DMS153 (cell line): ENCODE measurements around the gene COL4A2.

Experiments
- DNase-seq: peaks from one replicate; lab custom pipeline; 2025; lab: John Stamatoyannopoulos, UW

COL4A2 gene

DNA sequence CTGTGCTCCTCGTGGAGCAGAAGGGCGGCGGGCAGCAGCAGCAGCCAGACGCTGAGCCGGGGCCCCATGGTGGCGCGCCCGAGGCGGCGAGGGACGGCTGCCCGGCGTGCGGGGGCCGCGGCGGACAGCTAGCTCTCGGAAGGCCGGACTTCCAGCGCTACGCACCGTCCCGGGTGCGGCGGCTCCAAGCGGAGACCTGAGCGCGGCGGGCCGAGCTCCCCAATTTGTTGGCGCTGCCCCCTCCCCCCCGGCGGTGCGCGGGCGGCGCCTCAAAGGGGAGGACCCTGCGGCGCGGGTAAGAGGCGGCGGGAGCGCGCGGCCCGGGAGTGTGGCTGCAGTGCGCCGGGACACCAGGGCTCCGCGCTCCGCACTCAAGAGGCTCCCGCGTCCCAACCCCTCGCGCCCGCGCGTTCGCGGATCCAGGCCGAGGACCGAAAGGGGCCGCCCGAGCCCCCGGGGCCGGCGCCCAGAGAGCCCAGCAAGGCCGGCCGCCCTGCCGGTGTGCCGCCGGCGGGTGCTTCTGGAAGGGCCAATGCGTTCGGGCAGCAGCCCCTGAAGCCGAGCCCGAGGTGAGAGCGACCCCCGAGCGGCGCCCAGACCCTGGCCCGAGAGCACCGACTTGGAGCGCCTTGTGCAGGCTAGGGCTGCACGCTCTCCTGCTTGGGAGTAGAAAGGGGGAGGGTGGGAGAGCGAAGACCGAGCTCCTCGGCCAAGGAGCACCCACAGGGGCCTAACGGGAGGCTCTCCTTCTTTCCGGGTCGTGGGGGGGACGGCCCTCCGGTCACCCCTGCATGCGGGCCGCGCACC is at the start of gene COL4A2, which contains the start of gene COL4A1:
Gene COL4A2 (plus strand): TSS at position 325 of the 807 bp plus-strand sequence. CDS start 620 bp downstream, outside the sequence.
Gene COL4A1 (minus strand): TSS at position 198 of the 807 bp plus-strand sequence. CDS start 130 bp downstream, at position 68.
- no peak for DNase-seq

DNA sequence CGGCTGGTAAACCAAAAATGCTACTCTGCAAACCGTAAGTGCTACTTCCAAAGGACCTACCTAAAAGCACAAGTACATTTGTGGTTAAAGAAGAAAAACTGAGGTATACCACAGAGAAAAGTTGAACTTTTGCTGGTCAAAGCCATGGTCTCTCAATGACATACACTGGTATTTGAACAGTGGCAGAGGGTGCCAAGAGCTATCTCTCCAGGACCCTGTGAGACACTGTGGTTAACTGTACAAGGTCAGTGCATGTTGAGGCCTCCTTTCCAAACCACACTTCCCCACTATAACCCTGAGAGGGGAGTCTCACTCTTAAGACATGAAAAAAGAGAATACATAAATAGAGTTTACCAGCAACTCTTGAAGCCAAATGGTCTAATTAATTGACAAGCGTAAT is 49.7 kb upstream of the COL4A2 start:
- no peak for DNase-seq

DNA sequence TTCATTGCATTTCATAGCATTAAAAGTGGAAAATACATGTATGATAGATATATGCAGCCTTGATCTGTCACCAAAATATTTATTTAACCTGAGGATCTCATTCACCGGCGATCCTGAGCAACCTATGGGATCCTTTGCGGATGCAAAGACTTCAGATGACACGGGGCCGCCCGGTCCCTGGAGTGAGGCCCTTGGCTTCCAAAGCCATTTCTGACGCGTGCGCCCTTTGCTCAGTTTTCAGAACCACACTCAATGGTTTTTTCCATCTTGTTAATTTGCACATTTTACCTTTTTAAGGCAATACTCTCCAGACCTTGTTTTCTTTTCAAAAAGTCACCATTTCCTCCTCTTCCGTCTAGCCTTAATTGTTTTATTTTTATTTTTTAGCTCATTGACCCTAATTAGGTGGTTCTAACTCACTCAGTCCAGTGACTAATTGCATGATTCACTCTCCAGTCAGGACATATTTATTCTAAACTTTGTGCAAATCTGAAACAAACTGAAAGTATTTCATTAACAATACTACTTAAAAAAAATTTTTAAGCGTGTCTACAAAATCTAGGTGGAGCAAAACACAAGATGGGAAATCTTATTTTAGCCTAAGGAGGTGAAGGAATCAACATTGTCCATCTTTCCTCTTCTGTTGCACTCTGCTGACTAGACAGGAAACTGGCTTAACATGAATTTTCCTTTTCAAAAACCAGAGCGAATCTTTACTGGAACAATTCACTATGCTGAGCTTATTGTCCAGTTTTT is 48.0 kb upstream of the COL4A2 start:
- no peak for DNase-seq

DNA sequence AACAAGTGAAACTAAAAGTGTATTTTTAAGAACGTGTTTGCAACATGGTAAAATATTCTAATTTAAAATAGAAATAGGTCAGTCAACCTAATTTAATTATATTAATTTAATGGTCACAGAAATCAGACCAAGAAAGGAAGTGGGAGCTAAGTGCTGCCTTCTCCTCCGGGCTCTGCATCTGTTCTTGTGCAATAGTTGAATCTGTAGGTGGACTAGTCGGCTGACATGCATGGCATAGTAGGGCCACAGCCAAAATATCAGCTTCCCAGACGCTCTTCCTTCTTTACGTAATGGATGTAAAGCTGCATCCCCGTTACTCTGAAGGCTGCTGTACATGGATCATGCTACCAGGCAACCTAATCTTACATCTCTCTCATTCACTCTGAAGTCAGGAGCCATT is 47.4 kb upstream of the COL4A2 start:
- no peak for DNase-seq

DNA sequence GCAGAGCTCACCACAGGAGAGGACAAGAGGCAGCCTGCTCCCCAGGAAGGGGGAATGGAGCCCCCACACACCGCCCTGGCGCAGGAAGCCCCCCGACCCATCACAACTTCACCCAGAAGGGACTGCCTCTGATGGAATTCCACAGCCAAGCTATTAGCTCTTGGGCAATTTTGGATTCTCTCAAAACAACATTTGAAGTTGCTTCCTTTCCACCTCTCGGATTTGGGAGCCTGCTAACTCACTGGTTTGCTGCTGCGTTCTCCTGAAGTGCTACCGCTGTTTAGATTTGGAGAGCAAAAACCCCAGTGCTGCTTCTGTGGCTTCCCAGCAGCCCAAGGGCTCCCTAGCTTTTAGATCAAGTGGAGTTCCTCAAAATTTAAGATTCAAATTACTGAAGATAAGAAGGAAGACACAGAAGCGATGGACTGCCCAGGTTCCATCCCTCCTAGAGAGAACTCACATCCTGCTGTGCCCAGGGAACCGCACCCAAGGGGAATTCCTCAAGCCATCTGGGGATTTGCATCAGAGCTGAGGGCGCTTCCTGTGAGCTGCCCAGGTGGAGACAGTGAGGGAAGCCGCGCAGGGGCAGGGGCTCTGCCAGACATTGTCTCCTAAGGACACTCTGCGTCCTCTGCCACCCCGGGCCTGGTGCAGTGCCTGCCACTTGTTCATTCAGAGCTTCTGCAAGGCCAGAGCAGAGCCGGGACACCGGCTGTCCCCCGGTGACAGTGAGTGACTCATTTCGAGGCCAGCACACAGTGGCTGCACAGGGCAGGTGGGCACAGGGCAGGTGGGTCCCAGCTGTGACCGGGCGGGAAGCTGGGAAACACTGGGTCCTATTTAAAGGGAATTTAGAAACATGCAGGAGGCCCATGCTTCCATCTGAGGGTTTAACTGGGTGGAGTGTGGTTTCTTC is 45.7 kb upstream of the COL4A2 start:
- no peak for DNase-seq

DNA sequence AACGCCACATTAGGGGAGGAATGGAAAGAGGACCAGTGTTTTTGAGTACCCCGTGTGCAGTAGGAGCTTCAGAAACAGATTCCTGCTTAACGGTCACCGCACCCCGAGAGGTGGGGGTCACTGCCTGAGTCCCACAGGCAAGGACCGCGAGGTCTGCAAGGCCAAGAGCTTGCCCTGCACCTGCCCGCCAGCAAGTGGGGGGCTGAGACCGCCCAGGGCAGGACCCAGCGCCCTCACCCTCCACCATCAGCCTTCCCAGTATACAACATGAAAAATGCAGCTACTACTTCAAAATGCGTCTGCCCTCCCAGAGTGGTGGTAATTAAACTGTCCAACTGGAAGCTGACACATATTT is 45.0 kb upstream of the COL4A2 start:
- no peak for DNase-seq

DNA sequence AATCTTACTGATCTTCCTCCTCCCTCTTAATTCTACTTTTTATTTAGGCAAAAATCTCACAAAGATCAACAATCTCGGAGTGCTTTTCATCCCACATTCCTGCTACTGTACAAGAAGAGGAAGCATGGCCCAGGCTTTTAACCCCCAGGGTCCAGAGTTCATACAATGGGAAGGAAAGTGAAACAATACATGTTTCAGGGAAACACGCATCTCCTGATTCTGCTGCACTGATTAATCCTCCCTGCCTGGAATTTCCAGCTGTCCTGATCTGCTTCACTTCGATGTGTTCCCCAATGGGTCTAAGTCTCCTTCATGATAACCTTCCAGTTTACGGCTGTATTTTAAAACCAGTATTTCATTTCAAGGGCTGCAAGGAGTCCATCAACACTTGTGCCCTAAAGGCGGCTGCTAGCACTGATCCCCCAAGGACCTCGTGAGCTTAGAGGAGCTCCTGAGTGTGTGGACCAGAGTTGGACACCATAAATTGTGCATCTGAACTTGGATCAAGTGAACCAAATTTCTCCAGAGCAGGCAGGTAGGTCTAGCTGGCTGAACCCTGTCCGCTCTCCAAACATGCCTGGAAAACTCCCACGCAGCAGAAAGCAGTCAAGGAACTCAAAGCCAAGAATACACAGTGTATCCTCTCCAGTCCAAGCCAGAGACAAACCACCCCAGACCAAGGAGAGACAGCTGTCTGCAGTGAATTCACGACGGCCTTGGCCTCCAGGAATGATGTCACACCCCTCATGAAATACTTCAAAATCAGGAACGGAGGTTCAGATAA is 44.4 kb upstream of the COL4A2 start:
- DNase-seq, result no peak

DNA sequence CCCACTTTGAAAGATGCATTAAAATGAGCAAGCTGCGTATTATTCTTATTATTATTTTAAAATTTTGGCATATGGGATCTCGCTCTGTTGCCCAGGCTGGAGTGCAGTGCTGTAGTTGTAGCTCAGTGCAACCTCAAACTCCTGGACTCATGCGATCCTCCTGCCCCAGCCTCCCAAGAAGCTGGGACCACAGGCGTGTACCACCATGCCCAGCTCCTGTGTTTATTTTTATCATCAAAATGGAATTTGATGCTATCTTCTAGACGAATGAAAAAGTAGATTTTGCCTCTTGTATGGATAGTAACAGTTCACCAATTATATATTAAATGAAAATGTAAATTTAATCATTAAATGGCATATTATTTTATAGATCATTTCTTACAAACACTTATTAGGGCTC is 43.7 kb upstream of the COL4A2 start:
- no peak for DNase-seq

DNA sequence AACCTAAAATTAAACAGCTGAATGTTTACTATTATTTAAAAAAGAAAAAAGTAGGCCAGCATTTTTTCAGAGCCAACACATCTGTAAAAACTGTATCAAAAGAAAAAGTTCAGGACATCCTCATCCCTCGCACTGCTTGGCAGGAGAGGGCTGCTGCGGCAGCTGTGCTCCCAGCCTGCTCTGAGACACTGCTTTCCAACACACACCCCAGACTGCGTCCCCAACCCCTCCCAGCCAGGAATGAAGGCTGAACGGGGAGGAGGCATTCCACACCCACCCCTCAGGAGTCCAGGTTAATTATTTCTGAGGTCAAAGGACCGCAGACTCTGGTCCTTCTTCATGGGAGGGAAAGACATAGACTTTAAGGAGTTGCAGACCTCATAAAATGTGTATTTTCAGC is 43.2 kb upstream of the COL4A2 start:
- DNase-seq, result no peak

DNA sequence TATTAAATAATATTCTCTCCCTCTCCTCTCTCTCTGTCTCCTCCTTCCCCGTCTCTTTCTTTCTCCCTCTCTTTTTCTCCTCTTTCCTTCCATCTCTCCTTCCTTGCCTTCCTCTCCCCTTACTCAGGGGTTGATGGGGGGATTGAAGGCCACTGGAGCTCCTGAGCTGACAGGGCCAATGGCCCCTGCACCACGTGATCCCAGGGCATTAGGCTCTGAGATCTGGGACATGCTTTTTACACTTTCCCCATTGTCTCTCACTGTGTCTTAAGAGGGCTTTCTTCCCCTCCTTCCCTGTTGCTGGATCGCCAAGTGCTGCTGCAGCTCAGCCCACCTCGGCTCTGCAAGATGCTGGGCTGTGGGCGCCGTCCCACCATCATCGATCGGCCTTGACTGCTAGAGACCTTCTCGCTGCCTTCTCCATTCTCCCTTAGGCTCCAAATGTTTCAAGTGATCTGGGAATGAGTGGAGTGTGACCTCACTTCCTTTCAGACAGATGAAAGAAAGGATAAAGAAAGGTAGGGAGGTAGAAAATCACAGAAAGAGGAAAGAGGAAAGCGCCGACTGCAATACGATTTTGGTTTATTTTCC is 42.3 kb upstream of the COL4A2 start:
- DNase-seq, result no peak

DNA sequence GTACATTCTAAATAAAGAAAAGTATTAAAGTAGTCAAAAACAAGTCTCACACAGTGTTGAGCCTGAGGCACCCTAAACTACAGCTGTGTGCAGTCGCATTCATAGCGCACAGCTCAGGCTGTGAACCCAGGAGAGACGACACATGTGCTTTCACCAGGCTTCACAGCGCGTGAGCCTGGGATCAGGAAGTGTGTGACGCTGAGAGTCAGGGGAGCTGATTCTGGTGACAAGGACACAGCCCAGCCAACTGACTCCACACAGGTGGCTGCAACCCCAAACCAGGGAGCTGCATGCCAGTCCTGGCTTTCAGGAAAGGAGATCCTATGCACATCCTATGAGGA is 41.8 kb upstream of the COL4A2 start:
- peak; percentile 33 for DNase-seq

DNA sequence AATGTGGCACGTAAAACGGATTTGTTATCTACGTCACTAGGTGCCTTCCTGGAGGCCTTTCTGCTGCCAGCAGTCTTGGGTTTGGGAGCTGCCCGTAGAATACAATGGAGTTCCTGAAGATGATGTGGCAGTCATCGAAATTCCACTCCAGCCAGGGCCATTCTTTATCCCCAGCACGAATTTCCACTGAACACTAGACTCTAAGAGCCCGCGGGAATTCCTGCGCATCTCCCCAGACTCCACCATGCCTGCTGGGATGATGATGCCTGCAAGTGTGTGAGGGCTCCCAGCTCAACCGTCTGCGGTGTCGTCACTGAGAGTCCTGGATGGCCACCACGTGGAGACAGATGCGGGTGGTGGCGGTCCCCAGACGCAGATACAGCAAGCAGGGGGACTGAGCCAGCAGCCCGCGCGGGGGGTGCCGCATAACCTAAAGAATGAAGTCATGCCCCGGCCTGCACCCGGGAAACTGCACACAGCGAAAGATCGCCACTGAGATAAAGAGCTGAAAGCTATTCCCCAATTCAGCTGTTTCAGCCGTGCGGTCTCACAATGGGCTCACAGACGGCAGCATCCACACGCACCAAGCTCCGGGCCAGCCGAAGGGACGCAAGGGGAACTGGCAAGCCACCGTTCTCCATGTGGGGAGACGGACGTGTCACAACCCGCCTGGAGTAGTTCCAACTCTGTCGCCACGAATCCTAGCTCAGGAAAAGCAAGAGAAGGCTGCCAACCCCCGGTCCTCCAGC is 41.2 kb upstream of the COL4A2 start:
- DNase-seq, result no peak

DNA sequence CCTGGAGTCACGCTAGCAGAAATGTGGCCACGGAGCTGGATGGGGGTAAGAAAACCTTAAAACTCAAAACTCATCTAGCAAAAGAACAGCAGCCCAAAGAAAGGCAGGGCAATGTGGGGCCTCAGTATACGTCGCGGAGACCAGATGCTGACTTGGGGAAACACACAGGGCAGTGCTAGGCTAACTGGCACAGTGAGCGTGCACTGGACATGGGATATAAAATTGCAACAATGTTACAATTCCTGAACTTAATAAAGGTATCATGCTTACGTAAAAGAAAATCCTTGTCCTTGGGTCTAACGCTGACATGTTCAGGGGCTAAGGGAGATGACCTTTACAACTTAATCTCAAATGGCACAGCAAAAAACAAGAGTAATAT is 40.7 kb upstream of the COL4A2 start:
- DNase-seq, result no peak

DNA sequence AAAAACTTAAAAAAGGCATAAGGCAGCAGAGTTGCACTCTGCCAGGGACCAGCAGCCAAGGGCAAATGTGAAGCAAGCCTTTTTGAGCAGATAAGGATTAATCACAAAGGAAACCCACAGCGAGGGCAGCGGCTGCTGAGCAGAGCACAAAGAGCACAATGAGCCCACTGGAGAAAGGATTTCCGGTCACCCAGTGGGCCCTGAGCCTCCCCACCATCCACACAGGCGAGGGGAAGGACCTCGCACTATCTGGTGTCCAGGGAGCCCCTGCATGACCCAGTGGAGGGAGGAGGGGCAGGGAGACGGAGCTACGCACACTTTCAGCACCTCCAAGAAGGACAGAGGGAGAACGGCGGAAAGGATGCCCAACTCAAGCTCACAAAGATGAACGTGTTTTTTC is 40.1 kb upstream of the COL4A2 start:
- no peak for DNase-seq

DNA sequence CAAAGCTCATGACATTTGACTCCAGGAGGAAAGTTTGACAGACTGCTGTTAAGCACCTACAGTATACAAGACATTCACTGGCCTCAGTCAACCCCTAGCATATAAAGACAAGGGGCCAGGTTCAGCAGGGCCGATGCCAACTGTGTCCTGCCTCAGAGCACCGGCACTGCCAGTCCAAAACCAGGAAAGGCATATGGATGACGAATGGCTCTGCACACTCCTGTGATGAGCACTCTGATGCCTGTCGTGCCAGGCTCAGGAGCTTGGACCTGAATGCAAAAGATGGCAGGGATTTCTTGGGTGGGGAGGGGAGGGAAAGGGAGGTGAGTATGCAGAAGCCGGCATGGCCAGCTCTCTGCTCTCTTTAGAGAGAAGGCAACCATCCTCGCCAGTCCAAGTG is 39.0 kb upstream of the COL4A2 start:
- DNase-seq, result no peak

DNA sequence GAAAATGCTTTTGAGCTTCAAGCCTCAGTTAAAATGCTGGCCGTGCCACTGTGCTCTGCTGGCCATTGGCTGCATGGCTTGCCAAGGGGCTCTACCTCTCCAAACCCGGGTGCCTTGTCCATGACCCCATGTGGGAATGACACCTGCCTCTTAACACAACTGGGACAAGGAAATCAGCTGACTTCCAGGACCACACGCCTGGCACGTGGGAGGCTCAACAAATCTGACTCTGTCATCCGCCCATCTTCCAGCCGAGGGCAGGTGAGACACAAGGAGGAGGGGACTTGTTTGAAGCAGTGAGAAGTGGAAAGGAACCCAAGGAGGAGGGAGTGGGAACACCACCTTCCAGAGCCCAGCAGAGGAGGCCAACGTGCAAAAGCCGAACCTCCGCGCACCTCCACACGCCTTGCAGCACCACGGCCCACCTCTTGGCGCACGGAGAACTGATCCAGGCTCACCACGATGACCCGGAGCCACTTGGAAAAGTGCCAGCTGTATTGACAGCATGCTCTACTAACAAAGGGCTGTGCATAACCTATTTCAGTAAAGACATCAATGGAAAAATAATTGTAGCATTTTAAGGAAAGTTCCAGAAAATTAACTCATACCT is 38.4 kb upstream of the COL4A2 start:
- no peak for DNase-seq

DNA sequence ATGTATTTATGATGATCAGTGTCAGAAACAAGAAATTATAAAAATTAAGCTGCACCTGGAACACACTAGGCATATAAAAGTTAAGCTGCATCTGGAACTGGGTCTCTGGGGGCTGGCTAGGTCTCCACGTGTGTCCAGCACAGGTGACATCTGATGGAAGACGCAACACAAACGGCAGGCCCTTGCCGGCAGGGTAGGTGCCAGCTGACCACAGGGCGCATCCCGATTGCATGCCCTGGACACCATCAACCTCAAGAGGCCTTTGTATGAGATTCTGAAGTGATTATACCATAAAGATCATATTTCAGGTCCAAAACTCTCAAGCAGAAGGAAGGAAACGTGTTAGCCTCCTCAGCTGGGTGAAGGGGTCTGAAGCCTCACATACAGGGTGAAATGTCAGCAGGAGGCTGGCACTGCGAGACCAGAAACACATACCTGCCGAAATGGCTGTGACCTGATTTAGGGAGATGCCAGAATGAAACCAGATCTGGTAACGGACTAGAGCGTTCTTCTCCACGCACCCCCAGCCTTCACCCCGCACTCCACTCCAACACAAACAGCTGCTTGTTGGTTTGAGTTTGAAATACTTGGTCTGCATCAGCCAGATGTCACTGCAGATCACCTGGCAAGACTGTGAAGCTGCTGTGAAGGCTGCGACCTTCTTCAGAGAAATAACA is 37.4 kb upstream of the COL4A2 start:
- DNase-seq, result no peak

DNA sequence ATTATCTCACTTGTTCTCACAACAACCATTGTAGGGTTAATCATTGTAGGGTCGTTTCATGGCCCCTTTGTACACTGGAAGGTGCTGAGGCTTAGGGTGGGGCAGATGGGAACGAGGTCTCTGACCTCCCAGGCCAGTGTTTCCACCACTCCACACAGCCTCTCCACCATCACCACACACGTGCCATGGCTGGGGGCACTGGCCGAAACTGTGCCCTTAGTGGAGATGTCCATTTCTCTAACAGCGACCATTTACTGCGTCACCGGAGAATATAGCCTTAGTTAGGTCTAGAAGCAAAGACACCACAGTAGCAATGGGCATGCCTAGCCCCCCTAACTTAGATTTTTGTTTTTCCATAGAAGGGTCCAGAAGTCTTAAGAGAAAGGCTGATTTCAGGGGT is 36.6 kb upstream of the COL4A2 start:
- DNase-seq, result no peak

DNA sequence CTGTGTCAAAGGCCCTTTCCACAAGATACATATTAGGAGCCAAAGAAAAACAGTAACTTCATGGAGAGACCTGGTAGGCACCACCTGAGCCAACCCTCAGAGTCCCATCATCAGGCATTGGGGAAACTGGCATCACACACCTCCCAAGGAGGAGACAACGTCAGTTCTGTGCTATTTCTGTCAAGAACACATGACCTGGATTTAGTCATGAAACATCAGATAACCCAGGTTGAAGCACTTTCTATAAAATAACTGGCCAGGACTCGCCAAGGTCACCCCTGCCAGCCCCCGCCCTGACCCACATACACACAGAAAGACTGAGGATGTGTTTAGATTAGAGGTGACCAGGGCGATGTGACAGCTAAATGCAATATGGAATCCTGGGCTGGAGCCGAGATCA is 35.8 kb upstream of the COL4A2 start:
- no peak for DNase-seq

DNA sequence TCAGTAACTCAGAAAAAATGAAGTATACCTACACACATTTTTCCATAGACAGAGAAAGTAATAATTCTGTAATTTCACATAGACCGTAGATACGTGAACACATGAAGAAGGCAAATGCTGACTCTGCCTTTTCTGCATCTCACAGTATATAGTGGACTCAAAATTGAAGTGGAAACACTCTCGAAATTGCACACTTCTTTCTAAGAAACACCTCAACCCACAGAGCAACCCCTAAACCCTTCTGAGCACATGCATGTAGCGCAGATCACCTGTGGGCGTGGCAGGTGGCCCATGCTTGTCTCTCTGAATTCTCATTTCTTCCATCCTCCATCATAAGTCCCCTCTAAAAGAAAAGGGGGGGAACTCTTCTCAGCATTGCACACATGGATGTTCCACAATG is 34.9 kb upstream of the COL4A2 start:
- no peak for DNase-seq
